OCI-LY1 (cell line): ENCODE results near the gene DNAJB7.

Source experiments
- CTCF ChIP-seq: fragments of 200-600 bp; sonication (generic), shearing (Covaris generic); IDR thresholded peaks from 2 replicates; pipeline ENCODE4 v1.5.1; 2017; ENCODE audit warnings: mild to moderate bottlenecking, antibody characterized with exemption, low read length, moderate library complexity, mixed read lengths
- EZH2 ChIP-seq: fragments of 200-600 bp; sonication (generic), shearing (Covaris generic); IDR thresholded peaks from 2 replicates; pipeline ENCODE4 v1.8.0; 2017; ENCODE audit warnings: borderline replicate concordance, mixed run types, mild to moderate bottlenecking, antibody characterized with exemption, low read length, moderate library complexity, mixed read lengths

- TF ChIP-seq EZH2 (no peak), CTCF (no peak)
These were observed 42.2 kb downstream of the DNAJB7 start for GRCh38 chr22:40819599-40820140.
